Mammary microvascular endothelial cell (primary cell): Measurements from ENCODE around the gene UBN2. TPM values are rescaled to one million over a fixed set of nuclear protein-coding genes. Genes with fewer than 3 reads are reported as not detected.

Source experiments
- total RNA-seq: library from RNA; depleted of rRNA; stranded (reverse); fragments of >200 nt; gene quantifications from 2 replicates; pipeline ENCODE4 v1.2.3, GENCODE V29; 2015

The UBN2 gene
- 2.0 and 3.3 TPM in 2 replicates for total RNA-seq

DNA sequence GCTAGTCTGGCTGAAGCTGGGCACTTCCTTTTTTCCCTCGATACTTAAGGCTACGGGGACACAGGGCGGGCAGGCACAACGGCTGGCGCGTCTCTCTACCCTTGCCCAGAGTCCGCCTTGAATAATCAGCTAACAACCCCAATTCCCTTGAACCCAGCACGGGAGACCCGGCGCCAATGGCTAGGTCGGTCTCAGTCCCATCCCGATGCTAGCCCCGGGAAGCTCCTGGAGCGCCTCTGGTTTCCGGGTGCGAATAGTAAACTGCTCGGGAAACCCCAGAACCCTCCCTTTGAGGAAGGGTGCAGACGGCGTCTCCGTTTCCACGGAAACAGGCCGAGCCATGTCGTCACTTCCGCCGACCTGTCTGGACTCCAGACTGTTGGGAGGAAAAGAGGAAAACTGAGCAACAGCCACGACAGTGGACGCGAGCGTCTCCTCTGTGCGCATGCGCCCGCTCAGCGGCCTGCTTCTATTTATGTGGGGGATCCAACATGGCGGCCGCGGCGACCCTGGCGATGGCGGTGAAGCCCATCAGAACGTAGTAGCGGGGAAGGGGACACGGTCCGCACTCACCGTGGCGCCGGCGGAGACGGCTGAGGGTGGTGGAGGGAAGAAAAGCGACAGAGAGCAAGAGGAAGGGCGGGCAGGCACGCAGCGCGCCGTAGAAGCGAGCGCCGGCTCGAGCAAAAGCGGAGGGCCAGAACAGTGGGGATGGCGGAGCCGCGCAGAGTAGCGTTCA is at the start of gene UBN2:
Gene UBN2 (plus strand): TSS at position 464 of the 739 bp plus-strand sequence. CDS start 248 bp downstream, at position 712.

DNA sequence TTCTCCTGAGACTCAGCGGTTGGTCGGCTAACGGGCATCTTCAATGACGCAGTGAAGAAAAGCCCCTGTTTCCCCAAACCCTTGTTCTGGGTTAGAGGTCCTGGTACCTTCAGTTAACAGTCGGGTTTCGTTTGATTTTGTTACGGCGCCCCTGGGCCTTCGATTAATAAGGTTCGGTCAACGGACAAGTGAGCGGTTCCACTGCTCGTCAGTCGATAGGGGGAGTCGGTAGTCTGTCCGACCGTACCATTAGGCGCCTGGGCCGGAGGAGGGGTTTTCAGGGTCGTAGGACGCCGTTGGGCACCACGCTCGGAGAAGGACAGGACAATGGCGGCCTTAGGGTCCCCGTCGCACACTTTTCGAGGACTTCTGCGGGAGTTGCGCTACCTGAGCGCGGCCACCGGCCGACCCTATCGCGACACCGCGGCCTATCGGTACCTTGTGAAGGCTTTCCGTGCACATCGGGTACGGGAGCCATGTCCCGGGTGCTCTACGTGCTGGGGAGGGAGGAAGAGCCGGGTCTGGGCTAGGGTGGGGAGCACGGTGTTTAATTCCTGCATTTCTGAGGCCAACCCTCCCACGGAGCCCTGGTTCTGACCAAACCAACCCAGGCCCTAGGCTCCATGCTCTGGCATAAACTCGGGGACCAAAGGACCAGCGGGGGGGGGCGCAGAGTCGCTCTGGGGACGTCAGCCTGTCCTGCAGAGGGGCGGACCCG is 110.2 kb downstream of the UBN2 start, which contains the start of gene FMC1:
Gene FMC1 (plus strand): TSS at position 280 of the 718 bp plus-strand sequence. CDS start 48 bp downstream, at position 328.

Other genes with a start within 250 kb of the UBN2 start
- 3.1 and 3.8 TPM in 2 replicates for gene KIAA1549, start 249.8 kb upstream of the UBN2 start, total RNA-seq
- 15.3 and 23.7 TPM in 2 replicates for gene ZC3HAV1L, start 195.2 kb upstream of the UBN2 start, total RNA-seq
- gene ZC3HAV1, start 121.5 kb upstream of the UBN2 start, total RNA-seq, result 42.4 and 45.8 TPM in 2 replicates
- gene FMC1, start 110.1 kb downstream of the UBN2 start, total RNA-seq, result 11.1 and 14.7 TPM in 2 replicates
- 34.9 and 39.6 TPM in 2 replicates for gene LUC7L2, start 128.7 kb downstream of the UBN2 start, total RNA-seq